SK-N-SH treated with all-trans-retinoic acid at 6 μM for 48 hours (cell line): Measurements from ENCODE around the gene MTO1.
"Not testable (repeated sequence)": the region's sequence is repeated elsewhere in the genome, so short reads cannot be mapped to it uniquely, and the experiment has no call there.

Source experiments
- ATAC-seq: fragments of 200-7000 bp; cut with Tn5 transposase; 3 replicates; pipeline ENCODE4 v1.9.1; 2020; ENCODE audit warnings: mild to moderate bottlenecking, moderate library complexity
- ARNTL ChIP-seq: fragments of 450-650 bp; formaldehyde crosslinking; IDR thresholded peaks from 2 replicates; pipeline ENCODE4 v1.5.0; 2020; ENCODE audit warnings: low read depth, mild to moderate bottlenecking, moderate library complexity, borderline replicate concordance
- BACH2 ChIP-seq: fragments of 250-450 bp; sonication (Bioruptor Pico); IDR thresholded peaks from 2 replicates; pipeline ENCODE4 v1.9.0; 2021; ENCODE audit warnings: mild to moderate bottlenecking, borderline replicate concordance
- CREB5 ChIP-seq: fragments of 250-450 bp; sonication (Bioruptor Pico); IDR thresholded peaks from 2 replicates; pipeline ENCODE4 v1.5.1; 2020; ENCODE audit warnings: low read depth, mild to moderate bottlenecking, moderate library complexity
- CSDC2 ChIP-seq: fragments of 250-450 bp; sonication (Bioruptor Pico); IDR thresholded peaks from 2 replicates; pipeline ENCODE4 v1.5.0; 2020; ENCODE audit warnings: mild to moderate bottlenecking, moderate library complexity
- CSRNP3 ChIP-seq: fragments of 250-450 bp; sonication (Bioruptor Pico); IDR thresholded peaks from 2 replicates; pipeline ENCODE4 v1.5.1; 2021; ENCODE audit warnings: mild to moderate bottlenecking, moderate library complexity
- ESRRG ChIP-seq: fragments of 250-450 bp; sonication (Bioruptor Pico); IDR thresholded peaks from 2 replicates; pipeline ENCODE4 v1.6.1; 2021; ENCODE audit warnings: mild to moderate bottlenecking
- GLIS3 ChIP-seq: fragments of 250-450 bp; sonication (Bioruptor Pico); IDR thresholded peaks from 2 replicates; pipeline ENCODE4 v1.5.0; 2020; ENCODE audit warnings: mild to moderate bottlenecking, moderate library complexity
- ISL1 ChIP-seq: fragments of 250-450 bp; sonication (Bioruptor Pico); IDR thresholded peaks from 2 replicates; pipeline ENCODE4 v2.1.2; 2022; ENCODE audit warnings: mild to moderate bottlenecking, moderate library complexity
- OSR1 ChIP-seq: fragments of 250-450 bp; sonication (Bioruptor Pico); IDR thresholded peaks from 2 replicates; pipeline ENCODE4 v1.8.0; 2022; ENCODE audit warnings: moderate library complexity, mild to moderate bottlenecking, inconsistent platforms
- PATZ1 ChIP-seq: fragments of 250-450 bp; sonication (Bioruptor Pico); IDR thresholded peaks from 2 replicates; pipeline ENCODE4 v1.8.0; 2020; ENCODE audit warnings: mild to moderate bottlenecking, moderate library complexity, borderline replicate concordance
- POU6F1 ChIP-seq: fragments of 250-450 bp; sonication (Bioruptor Pico); IDR thresholded peaks from 2 replicates; pipeline ENCODE4 v1.8.0; 2021; ENCODE audit warnings: low read depth, mild to moderate bottlenecking, moderate library complexity, borderline replicate concordance
- PPARA ChIP-seq: fragments of 250-450 bp; sonication (Bioruptor Pico); IDR thresholded peaks from 2 replicates; pipeline ENCODE4 v1.5.0; 2020; ENCODE audit warnings: mild to moderate bottlenecking, borderline replicate concordance
- RARB ChIP-seq: fragments of 250-450 bp; sonication (Bioruptor Pico); IDR thresholded peaks from 2 replicates; pipeline ENCODE4 v1.8.0; 2021; ENCODE audit warnings: mild to moderate bottlenecking, moderate library complexity
- SNAI2 ChIP-seq: fragments of 250-450 bp; sonication (Bioruptor Pico); IDR thresholded peaks from 2 replicates; pipeline ENCODE4 v1.5.0; 2020; ENCODE audit warnings: mild to moderate bottlenecking, moderate library complexity
- TCF4 ChIP-seq: fragments of 250-450 bp; sonication (Bioruptor Pico); IDR thresholded peaks from 2 replicates; pipeline ENCODE4 v1.8.0; 2021; ENCODE audit warnings: mild to moderate bottlenecking, moderate library complexity, borderline replicate concordance
- TOX ChIP-seq: fragments of 250-450 bp; sonication (Bioruptor Pico); IDR thresholded peaks from 2 replicates; pipeline ENCODE4 v1.8.0; 2021; ENCODE audit warnings: mild to moderate bottlenecking, moderate library complexity, borderline replicate concordance
- TSHZ2 ChIP-seq: fragments of 250-450 bp; sonication (Bioruptor Pico); IDR thresholded peaks from 2 replicates; pipeline ENCODE4 v1.5.0; 2020; ENCODE audit warnings: mild to moderate bottlenecking, moderate library complexity
- ZC3H10 ChIP-seq: fragments of 250-450 bp; sonication (Bioruptor Pico); IDR thresholded peaks from 2 replicates; pipeline ENCODE4 v1.5.1; 2021; ENCODE audit warnings: mild to moderate bottlenecking, moderate library complexity
- ZNF565 ChIP-seq: fragments of 450-650 bp; formaldehyde crosslinking; conservative IDR thresholded peaks from 2 replicates; pipeline ENCODE4 v1.5.0; 2020; ENCODE audit warnings: low read depth, mild to moderate bottlenecking, moderate library complexity
- ZNF70 ChIP-seq: fragments of 450-650 bp; formaldehyde crosslinking; IDR thresholded peaks from 2 replicates; pipeline ENCODE4 v1.5.0; 2020; ENCODE audit warnings: mild to moderate bottlenecking, moderate library complexity
- ZNF8 ChIP-seq: fragments of 450-650 bp; formaldehyde crosslinking; IDR thresholded peaks from 2 replicates; pipeline ENCODE4 v1.5.0; 2020; ENCODE audit warnings: mild to moderate bottlenecking, moderate library complexity

The MTO1 gene

GRCh38 chr6:73537677-73538076 lies 76.1 kb downstream of the MTO1 start:
- ATAC-seq = no peak
- TF ChIP-seq BACH2 (CRISPR knock-in tag) (no peak), TOX (CRISPR knock-in tag) (no peak), ZNF70 (CRISPR knock-in tag) (no peak), GLIS3 (CRISPR knock-in tag) (no peak), SNAI2 (CRISPR knock-in tag) (no peak), TCF4 (CRISPR knock-in tag) (no peak), CSRNP3 (CRISPR knock-in tag) (no peak), TSHZ2 (CRISPR knock-in tag) (no peak), RARB (CRISPR knock-in tag) (no peak), ZC3H10 (CRISPR knock-in tag) (no peak), OSR1 (CRISPR knock-in tag) (no peak), ZNF8 (CRISPR knock-in tag) (no peak), CSDC2 (CRISPR knock-in tag) (no peak), ISL1 (CRISPR knock-in tag) (no peak), POU6F1 (no peak), ZNF565 (CRISPR knock-in tag) (no peak), PPARA (CRISPR knock-in tag) (no peak), ESRRG (CRISPR knock-in tag) (no peak), ARNTL (no peak), PATZ1 (CRISPR knock-in tag) (no peak)

GRCh38 chr6:73538116-73538779 lies 76.7 kb downstream of the MTO1 start:
- TF ChIP-seq TCF4 (CRISPR knock-in tag) (no peak), PPARA (CRISPR knock-in tag) (no peak), CREB5 (CRISPR knock-in tag) (no peak), ZNF8 (CRISPR knock-in tag) (no peak), GLIS3 (CRISPR knock-in tag) (no peak), ZNF565 (CRISPR knock-in tag) (no peak), OSR1 (CRISPR knock-in tag) (no peak)
- TF ChIP-seq, all 23 proteins: peak for 0
- ATAC-seq = no peak

GRCh38 chr6:73542481-73542880 lies 80.9 kb downstream of the MTO1 start:
- not testable (repeated sequence) for ATAC-seq
